GM19468 (cell line): ENCODE measurements around the gene CHD6.

Source experiments
- ATAC-seq: cut with Tn5 transposase; IDR thresholded peaks from one replicate; pipeline ENCODE4 v1.9.1; 2021; ENCODE audit warnings: mild to moderate bottlenecking, moderate library complexity, moderate number of reproducible peaks; ENCODE audit not compliant: unreplicated experiment; ENCODE audit errors: extremely low read depth

The CHD6 gene

DNA sequence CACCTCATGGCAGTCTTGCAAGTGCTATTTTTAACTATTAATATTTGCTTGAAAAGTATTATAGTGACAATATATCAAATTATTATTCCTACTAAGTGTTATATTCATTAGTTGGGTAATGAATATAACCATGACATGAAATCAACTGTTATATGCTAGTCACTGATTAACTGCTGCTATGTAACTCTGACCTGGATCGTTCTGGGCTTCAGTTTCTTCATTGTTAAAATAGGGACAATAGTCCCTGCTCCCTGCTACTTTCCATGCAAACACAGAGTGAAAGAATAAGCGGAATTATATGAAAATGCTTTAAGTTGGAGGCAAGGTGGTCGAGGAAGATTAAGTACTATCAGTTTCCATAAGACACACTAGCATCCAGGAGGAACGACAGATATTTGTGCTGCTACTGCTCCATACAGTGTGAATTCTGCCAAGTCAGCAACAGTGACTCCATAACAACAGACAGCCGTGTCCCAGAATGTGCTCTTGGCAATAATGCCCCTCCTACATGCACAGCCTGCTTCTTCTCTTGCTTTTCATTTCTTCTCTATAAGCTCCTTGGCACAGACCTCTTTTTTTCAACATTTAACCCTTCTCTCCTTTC is 107.2 kb downstream of the CHD6 start:
- no peak for ATAC-seq

GRCh38 chr20:41510224-41510623 is 108.0 kb downstream of the CHD6 start:
- no peak for ATAC-seq

GRCh38 chr20:41509316-41510200 is 108.6 kb downstream of the CHD6 start:
- ATAC-seq: no peak

- no peak for ATAC-seq
Measured at GRCh38 chr20:41508335-41508734, 109.8 kb downstream of the CHD6 start.

- ATAC-seq: no peak
Measured at GRCh38 chr20:41507851-41508250, 110.3 kb downstream of the CHD6 start.

GRCh38 chr20:41507436-41507835 is 110.7 kb downstream of the CHD6 start:
- ATAC-seq: no peak

DNA sequence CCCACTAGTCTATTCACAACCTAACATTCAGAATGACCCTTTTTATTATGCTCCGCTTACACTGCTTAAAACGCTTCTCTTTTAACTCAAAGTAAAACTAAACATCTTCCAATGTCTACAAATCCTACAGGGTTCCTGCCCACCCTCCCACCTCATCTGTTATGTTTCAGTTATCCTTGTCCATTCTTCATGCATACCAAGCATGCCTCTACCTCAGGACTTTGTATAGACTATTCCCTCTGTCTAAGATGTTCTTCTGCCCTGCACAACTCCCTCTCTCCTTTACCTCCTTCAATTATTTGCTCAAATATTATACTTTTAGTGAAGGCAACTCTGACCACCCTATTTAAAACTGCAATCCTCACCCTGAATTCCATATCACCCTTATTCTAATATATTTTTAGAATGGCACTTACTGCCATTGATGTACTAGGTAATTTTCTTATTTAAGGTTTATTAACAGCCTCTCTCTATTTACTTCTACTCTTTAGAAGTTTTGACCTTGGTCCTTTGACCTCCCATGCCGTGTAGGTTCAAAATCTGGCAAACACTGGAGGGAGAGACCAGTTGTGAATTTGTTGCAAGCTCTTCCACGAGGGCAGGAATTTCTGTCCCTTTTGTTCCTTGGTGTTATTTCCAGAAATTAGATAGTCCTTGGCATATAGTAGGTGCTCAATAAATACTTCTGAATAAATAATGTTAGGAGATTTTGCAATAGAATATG is 111.8 kb downstream of the CHD6 start:
- ATAC-seq: no peak

- no peak for ATAC-seq
Measured at GRCh38 chr20:41505184-41505583, 113.0 kb downstream of the CHD6 start.

GRCh38 chr20:41501376-41501775 is 116.8 kb downstream of the CHD6 start:
- ATAC-seq: no peak

DNA sequence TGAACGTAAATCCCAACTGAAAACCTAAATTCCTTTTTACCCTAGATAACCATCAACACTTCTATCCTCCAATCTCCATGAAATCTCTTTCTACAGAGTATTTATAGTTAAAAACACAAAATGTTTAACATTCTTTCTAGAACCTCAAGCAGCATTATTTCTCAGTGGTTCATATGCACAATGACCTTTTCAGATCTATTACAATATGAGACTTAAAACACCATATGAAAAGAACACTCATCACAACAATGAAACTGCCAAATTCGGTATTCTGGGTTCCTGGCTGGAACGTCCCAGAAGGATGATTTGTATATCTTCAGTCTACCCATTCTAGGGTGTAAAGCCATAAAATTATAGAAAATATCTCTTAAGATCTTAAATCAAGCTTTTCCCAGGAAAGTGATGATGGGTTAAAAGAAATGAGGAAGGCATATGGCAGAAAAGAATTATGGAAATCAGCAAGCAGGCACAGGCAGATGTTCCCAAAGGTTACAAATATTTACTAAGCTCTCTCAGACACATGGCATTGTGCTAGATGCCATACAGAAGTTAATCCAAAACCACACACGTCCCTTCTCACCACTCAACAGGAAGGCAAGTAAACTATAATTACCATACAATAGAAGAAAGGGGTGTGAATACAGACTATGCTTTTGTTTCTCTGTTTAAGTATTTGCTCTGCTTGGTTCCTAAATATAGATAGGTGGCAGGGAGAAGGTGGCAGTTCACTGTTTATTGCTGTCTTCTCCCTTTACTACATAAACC is 118.0 kb downstream of the CHD6 start:
- no peak for ATAC-seq

DNA sequence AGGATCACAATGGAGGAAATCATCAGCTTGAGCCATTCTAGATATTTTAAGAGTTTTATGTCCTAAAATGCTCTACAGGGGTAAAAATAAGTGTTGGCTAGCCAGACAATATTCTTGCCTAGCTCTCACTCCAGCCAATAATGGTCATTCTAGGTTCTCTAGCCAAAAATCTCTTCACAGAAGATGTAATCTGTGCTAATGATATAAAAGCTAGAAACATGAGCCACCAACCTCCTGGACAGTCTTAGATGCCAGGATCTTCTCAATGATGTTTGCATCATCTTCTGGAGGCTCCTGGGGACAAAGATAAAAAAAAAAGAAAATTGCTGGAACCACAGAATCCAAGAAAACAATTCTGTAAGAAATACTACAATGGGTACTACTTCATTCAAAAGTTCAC is 119.1 kb downstream of the CHD6 start:
- ATAC-seq: no peak

- ATAC-seq: no peak
Measured at GRCh38 chr20:41497186-41497895, 120.8 kb downstream of the CHD6 start.

GRCh38 chr20:41494451-41494850 is 123.7 kb downstream of the CHD6 start:
- ATAC-seq: no peak

- no peak for ATAC-seq
Measured at GRCh38 chr20:41483553-41483930, 134.6 kb downstream of the CHD6 start.

DNA sequence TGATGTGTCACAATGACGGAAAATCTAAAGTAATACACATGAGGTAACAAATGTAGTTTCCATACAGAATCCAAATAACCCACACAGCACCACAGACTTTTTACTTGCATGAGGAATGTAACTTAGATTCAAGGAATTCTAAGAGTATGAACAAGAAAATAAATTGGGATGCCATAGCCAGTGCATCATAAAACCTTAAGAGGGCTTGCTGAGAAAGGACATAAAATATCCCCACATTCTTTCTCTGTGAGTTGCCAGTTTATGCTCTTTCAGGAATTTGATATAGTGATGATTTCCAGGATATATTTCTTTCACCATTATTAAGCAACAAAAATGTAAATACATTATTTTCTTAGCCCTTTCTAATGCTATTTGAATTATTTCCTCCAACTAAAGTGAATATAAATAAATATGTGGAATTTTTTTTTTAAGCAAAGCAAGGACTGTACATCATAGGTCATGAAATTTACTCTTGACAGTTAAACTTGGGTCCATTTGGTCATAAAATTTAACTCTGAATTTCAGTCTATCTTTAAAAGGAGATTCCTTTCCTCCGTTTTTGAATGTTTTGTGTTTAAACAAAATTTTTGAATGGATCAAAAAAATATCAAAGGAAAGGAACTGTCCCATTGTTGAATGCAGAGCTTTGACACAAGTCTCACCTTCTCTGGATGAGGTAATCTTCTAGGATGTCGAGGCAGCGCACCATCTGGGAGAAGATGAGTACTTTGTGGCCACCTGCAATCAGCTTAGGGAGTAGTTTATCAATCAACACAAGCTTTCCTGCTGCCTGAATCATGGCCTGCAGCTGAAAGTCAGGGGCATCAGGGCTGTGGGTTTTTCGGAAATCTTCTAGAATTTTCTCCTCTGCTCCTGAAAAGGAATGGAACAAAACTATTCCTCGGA is 135.3 kb downstream of the CHD6 start:
- ATAC-seq: no peak

GRCh38 chr20:41480054-41480770 is 138.0 kb downstream of the CHD6 start:
- ATAC-seq: no peak

GRCh38 chr20:41479113-41479512 is 139.1 kb downstream of the CHD6 start:
- ATAC-seq: no peak

DNA sequence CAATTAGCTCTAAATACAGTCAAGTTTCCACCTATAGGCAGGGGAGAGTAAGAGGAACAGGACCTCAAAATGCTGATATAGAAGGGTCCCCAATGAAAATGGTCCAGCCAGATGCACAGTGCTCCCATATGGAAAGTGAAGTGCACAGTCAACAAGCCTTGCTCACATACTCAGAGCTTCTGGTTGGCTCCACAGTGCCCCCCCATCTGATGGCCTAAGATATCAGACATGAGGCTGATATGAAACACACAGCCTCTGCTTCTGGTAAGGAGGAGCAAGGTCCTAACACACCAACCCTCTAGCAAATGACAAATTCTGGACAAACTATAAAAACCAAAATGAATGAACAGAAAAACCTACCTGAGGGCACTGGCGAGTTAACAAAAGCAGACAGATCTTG is 140.2 kb downstream of the CHD6 start:
- ATAC-seq: no peak
